UCSD-AML1 (cell line): ENCODE measurements around the gene PAOX.
"Not testable (repeated sequence)": the region's sequence is repeated elsewhere in the genome, so short reads cannot be mapped to it uniquely, and the experiment has no call there.

Experiments
- DNase-seq: peaks from one replicate; lab custom pipeline; 2025; ENCODE audit not compliant: unreplicated experiment; lab: John Stamatoyannopoulos, UW

The PAOX gene

DNA sequence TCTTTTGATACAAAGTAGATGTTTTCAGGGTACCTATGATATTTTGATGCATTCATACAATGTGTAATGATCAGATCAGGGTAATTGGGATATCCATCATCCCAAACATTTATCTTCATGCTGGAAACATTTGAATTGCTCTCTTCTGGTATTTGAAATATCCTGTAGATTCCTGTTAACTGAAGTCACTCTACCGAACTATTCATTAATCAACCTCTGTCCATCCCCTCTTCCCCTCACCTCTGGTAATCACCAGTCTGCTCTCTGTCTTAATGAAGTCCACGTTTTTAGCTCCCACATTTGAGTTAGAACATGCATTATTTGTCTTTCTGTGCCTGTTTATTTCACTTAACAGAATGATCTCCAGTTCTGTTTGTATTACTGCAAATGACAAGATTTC lies 26.2 kb downstream of the PAOX start:
- no peak for DNase-seq

DNA sequence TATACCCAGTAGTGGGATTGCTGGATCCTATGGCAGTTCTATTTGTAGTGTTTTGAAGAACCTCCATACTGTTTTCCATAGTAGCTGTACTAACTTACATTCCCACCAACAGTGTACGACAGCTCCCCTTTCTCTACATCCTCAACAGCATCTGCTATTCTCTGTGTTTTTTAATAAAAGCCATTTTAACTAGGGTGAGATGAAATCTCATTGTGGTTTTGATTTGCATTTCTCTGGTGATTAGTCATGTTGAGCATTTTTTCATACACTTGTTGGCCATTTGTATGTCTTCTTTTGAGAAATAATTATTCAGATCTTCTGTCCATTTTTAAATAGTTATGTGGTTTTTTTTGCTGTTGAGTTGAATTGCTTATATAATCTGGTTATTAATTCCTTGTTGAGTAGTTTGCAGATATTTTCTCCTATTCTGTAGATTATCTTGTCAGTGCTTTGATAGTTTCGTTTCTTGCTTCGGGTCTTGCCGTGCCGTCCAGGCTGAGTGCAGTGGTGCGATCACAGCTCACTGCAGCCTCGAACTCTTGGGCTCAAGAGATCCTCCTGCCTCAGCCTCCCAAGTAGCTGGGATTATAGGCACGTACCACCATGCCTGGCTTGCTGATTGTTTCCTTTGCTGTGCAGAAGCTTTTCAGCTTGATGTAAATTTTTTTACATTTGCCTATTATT lies 26.9 kb downstream of the PAOX start:
- DNase-seq: no peak

DNA sequence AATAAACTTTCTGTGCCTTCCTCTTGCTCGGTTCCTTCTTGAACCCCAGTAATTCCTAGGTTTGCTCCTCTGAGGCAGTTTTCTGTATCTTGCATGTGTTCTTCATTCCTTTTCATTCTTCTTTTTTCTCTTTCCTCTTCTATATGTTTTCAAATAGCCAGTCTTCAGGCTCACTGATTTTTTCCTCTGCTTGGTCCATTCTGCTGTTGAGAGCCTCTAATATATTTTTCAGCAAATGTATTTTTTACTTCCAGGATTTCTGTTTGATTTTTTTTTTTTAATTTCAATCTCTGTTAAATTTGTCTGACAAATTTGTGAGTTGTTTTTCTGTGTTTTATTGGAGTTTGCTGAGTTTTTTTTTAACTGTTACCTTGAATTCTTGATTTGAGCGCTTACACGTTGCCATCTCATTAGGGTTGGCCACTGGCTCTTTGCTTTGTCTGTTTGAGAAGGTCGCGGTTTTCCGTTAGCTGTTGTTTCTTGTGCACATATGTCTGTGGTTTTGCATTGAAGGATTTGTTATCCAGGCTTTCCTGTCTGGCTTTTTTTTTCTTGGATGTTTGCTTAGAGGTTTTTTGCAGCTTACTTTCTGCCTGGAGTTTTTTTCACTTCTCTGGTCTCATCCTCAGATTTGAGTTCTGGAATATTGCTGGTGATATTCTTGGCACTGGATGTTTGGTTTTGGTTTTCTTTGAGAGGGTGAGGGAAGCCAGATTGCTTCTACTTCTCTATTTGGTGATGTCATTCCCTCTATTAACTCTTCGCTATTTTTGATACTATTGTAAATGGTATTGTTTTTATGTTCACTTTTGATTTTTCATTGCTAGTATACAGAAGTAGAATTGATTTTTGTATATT lies 32.7 kb downstream of the PAOX start:
- no peak for DNase-seq

DNA sequence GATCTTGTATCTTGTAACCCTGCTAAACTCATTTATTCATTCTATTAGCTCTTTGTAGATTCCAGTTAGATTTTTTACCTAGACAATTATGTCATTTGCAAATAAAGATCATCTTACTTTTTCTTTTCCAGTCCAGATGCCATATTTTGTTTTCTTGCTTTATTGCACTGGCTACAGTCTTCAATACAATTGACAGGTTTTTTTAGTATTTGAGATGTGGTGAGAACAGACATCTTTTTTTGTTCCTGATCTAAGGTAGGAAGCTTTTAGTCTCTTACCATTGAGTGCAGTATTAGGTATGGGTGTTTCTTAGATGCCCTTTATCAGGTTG lies 33.3 kb downstream of the PAOX start:
- no peak for DNase-seq

DNA sequence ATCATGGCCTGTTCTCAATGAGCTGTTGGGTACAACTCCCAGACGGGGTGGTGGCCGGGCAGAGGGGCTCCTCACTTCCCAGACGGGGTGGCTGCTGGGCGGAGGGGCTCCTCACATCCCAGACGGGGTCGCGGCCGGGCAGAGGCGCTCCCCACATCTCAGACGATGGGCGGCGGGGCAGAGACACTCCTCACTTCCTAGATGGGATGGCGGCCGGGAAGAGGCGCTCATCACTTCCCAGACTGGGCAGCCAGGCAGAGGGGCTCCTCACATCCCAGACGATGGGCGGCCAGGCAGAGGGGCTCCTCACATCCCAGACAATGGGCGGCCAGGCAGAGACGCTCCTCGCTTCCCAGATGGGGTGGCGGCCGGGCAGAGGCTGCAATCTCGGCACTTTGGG lies 35.3 kb downstream of the PAOX start:
- not testable (repeated sequence) for DNase-seq

DNA sequence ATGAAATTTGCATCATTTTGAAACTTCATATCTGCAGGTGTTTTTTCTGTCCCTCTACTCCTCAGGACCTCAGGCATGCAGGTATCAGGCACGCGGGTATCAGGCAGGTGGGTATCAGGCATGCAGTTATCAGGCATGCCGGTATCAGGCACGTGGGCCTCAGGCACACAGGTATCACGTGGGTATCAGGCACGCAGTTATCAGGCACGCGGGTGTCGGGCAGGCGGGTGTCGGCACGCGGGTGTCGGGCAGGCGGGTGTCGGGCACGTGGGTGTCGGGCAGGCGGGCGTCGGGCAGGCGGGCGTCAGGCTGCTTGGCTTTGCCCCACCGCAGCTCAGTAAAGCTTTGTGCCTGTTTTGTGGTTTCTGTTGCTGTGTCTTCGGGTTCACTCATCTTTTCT lies 36.7 kb downstream of the PAOX start:
- DNase-seq: no peak

DNA sequence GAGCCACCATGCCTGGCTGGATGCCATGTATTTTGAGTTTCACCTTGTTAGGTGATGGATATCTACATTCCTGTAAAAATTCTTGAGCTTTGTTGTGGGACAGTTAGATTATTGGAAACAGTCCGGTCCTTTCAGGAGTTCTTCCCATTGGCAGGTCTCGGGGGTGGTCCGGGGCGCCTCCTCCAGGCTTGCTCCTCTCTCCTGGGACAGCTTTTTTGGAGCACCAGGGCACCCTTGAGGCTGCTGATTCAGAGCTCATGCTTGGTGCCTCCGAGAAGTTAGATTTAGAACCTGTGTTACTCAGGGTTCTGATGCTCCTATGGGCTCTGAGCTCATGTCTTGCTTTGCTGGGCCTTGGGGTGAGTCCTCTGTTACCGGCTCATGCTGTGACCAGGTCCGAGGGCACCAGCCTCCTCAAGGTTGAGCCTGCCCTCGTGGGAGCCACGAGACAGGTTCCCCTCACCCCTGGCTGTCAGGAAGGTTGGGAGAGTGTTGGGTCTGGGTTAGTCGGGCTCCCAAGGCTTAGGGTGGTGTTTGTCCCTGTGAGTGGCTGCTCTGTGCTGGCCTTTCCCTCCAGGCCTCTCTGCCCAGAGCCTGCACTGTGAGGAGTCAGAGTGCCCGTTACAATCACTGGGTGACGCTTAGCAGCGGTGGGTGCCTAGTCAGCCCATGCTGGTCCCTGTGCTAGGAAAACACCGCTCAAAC lies 39.4 kb downstream of the PAOX start:
- DNase-seq: no peak

DNA sequence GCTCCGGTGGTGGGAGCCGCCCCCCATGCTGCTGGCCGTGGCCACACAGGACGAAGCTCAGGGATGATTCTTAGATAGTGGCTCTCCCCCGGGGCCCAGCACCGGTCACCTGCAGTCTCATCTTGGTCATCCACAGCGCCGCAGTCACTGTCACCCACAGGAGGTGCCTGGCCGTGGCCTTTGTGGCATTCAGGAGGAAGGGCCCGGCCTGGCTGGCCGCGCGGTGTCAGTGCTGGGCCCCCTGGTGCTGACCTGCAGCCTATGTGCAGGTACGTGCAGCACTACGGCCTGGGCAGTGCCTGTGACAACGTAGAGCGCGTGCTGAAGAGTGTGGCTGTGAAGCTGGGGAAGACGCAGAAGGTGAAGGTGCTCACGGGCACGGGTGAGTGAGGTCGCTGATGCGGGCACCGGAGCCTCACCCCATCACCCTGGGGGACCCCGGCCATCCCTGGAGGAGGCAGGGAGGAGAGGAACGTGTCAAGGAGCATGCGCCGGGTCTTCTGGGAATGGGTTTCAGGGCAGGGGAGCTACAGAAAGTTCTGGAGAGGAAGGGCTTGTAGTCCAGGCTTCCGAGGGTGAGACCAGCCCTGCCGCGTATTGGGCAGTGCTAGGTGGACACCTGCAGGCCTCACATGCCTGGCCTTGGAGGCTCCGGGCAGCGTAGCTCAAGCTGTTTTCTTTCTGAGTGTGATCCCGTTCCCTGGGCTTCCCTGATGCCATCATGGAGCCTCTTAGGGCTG lies 40.3 kb downstream of the PAOX start:
- DNase-seq: no peak

DNA sequence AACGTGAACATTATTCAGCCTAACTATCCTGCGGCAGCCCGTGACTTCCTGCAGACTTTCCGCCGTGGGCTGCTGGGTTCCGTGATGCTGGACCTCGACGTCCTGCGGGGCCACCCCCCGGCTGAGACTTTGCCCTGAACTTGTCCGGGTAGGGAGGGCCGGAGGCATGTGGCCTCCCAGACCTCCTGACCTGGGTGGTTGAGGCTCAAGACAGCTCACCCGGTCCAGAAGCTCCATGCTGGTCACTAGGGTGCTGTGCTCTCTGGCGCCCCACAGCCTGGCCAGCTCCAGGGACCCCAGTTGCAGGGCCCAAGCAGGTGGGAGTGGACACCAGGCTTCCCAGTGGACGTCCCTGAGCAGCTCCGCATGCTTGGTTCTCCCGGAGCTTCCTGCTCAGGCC lies 41.0 kb downstream of the PAOX start:
- no peak for DNase-seq

DNA sequence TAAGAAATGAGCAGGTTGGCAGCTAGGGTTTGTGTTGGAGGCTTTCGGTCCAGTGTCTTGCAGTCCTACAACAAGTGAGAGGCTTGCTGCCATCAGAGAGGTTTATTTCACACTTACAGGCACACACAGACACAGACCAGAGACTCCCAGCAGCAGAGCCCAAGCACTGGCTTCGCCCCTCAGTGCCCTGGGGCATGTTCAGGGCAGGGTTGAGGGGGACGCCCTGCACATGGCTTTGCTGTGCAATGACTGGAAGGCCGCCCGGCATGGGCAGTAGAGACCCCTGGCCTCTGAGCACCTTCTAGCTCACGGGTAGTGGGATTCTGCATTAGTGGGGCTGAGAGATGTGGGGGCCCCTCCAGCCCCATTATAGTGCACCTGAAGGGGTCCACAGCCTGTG lies 41.5 kb downstream of the PAOX start:
- no peak for DNase-seq

DNA sequence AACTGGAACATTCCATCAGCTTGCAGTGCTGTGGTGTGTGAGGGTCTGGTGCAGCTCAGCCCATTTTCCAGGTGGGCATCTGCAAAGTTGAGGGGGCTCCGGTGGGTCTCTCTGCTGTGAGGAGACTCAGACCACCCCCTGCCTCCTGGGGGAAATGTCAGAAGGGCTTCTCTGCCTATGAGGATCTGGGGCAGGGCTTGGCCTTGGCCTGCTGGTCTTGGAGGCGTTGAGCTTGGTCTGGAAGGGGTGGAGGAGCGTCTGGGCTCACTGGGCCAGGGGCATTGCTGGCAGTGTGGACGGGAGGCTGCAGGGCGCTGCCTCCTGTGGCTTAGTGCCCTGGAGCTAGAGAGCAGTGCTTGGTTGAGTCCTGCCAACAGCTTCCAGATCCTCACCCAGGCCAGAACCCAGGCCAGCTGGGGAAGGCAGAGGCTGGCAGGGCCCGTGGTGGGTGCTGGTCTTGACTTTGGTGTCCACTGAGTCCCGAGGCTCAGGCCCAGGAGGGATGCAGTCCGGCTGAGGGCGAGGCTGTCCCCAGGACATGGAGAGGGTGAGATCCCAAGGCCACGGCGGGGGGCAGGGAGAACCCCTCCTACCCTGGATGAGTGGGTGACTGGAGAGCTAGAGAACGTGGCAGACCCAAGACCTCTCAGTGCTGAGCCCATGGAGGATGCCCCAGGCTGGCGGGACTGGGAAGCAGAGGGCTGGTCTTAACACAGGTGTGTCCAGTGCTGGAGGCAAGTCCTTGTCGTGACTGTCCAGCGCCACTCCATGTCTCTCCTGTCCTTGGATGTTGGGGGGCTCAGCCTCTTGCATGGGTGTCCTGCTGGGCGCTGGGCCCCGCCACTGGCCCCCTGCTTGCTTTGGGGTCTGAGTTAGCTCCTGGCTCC lies 42.5 kb downstream of the PAOX start:
- DNase-seq: no peak

DNA sequence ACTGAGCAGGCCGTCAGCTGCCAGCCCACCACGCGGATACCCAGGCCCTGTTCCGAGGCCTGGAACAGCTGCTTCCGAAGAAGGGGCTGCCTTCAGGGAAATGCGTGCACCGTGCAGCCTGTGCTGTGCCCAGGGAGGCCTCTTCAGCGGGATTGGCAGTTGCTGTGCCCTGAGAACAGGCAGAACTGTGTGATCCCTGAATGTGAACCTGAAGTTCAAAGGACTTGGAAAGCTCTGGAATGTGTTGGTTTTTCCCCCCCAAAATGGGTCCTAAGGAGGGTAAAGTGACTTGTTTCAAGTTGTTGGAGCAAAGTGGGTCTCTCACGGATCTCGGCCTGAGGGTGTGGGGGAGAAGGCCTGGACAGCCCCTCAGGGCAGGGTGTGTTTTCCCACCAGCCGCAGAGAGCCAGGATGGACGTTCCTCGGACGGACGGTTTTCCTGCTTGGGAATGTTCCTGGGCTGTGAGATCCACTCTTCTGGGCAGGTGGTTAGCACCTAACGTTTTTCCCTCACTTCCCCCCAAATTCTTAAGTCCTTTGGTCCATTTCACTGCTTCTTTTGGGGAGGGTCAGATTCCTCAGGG lies 43.3 kb downstream of the PAOX start:
- DNase-seq: no peak

DNA sequence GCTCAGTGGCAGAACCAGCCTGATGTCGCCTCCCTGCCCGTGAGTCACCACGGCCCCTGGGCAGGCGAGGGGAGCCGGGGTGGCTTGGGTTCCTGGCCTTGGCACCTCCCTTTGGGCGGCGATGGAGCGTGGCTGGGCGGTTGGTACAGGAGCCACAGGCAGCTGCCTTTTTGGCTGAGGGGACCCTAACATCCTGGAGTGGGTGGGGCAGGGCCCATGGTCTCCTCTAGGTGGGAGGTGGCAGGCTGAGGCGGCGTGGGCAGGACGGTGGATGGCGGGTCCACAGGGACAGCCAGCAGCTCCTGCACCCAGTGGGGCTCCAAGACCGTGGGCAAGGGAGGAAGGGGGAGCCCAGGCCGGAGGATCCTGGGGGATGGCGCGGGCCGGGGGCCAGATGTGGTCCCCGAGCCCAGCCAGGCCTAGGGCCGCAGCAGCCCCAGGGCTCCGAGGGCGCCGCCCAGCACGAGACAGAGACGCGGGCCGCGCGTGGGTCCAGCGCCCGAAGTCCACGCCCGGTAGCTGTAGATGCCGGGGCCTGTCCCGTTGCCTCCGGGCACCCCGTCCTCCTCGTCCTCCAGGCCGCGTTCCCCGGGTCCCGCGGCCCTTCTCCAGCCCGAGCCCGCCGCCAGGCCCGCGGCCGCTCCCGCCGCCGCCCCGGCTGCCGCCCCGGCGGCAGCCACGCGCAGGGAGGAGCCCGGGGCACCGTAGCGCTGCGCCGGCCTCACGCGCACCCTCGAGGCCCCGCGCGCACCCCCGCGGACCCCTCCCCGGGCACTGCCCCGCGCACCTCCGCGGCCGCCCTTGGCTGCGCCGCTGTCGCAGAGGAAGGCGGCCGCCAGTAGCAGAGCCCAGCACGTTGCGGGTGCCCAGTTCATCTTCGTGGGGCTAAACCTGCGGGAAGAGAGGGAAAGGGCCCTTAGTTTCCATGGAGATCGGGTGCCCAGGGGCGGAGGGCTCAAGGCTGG lies 44.0 kb downstream of the PAOX start:
- no peak for DNase-seq

DNA sequence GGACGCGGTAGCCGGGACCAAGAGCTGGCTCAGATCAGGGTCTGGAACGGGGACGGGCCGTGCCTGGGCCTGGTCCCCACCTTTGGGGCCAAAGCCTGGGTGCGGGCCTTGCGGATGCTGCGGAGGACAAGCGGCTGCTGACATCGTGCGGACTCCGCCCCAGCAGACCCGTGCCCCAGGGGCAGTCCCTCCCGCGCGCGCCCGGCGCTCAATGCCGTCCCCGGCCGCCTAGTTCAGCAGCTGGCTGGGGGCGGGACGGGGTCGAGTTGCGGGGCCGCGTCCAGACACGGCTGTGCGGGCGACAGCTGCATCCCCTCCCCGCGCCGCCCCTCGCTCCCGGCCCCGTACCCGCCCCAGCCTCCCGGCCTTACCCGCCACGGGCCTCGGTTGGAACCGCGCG lies 45.0 kb downstream of the PAOX start:
- DNase-seq: not testable (repeated sequence)

DNA sequence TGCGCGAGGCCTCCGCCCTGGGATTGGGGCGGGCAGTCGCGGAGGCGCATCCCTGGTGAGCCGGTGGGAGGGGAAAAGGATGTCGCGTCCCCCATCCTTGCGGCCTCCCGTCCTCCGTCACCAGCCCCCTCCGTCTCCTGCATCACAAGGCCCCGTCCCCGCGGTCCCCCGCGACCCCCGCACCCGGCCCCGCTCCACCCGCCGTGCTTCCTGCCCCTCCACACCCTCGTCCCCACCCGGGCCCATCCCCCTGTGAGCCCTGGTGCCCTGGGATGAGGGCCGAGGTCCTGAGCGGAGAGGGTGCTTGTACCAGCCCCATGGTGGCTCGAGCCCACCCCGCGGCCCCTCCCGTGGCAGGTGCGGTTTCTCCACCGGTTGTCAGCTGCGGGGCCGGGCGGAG lies 45.5 kb downstream of the PAOX start, which contains the start of gene SPRN:
Gene SPRN, minus strand, starts transcription at position 25 of the 400 bp plus-strand sequence. CDS start 944 bp downstream, outside the sequence.
- not testable (repeated sequence) for DNase-seq

DNA sequence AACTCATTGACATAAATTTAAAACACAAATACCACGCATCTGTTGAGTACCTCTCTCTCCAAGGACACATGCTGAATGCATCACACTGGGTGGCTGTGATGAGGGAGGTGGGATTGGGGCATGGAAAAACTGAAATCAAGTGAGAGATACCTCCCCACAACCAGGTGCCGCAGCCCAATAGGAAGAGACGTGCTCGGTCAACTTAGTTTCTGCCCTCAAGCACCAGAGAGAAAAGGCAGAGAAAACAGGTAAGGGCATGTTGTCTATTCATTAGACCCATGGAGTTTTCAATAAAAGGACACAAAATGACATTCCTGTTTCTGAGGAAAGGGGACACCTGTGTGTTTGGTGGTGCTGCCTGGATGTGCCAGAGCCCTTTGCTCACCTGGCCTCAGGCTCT lies 50.5 kb downstream of the PAOX start:
- DNase-seq: not testable (repeated sequence)

DNA sequence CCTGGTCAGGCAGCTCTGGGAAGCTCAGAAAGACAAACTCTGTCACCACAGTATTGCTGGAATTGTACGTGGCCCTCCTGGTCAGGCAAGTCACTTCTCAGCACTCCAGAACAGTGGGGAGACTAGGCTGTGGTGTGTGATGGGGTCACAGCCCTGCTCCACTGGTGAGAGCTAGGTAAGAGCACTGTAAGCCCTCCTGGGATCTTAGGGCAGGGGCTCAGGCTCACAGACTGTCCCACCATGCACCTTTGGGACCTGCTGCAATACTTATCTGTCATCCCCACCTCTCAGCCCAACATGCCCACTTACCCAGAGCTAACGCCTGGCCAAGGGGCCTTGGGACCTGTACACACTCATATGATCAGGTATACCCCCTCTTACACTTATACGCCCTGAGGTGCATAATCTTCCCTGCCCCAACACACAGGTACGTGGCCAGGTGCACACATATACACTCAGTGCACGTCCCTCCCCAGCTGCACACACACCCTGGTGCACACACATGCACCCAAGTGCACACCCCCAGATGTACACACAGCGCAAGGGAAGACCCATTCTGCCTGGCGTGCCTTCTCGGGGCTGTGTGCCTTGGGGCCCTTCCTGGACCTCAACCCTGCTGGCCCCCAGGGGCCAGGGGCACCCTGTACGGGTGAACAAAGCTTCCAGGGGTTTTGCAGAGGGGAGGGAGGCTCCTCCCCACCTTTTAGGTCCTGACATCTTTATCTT lies 53.0 kb downstream of the PAOX start:
- DNase-seq: not testable (repeated sequence)

DNA sequence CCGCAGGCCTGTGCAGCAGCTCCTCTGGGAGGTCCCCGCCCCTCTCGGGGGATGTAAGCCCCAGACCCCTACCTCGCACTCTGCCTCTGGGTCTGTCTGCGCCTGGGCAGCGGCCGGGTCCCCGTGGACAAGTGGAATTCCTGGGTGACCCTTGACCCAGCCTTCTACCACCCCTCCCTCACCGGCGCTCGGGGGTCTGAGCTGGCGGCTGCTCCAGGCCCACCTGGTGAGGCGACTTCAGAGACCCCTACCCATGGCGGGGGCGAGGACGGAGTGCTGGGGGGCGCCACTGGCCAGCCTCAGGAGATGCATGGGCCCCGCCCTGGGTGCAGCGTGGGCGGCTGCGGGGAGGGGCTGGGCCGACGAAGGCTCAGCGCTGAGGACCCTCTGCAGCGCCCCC lies 53.7 kb downstream of the PAOX start:
- not testable (repeated sequence) for DNase-seq
